H9 (cell line): ENCODE measurements around the gene IGSF9. TPM values are rescaled to one million over a fixed set of nuclear protein-coding genes. Genes with fewer than 3 reads are reported as not detected.

ENCODE experiments used
- DNase-seq: peaks from one replicate; pipeline ENCODE4 v3.0.0-alpha.2; 2017
- H2AFZ ChIP-seq: one replicate; pipeline ENCODE4 v1.6.1; 2013; ENCODE audit warnings: mild to moderate bottlenecking, low read length, control low read depth, moderate library complexity
- H2AK5ac ChIP-seq: 2 replicates; pipeline ENCODE4 v1.6.1; 2013; ENCODE audit warnings: low read length, control low read depth, mixed read lengths; ENCODE audit not compliant: insufficient read length
- H2BK120ac ChIP-seq: one replicate; pipeline ENCODE4 v1.6.1; 2013; ENCODE audit warnings: low read depth, mild to moderate bottlenecking, low read length, control low read depth, inconsistent platforms; ENCODE audit not compliant: poor library complexity, severe bottlenecking
- H2BK12ac ChIP-seq: 2 replicates; pipeline ENCODE4 v1.6.1; 2013; ENCODE audit warnings: low read length, control low read depth, mixed read lengths, low read depth; ENCODE audit not compliant: insufficient read length
- H2BK15ac ChIP-seq: 2 replicates; pipeline ENCODE4 v1.6.1; 2013; ENCODE audit warnings: low read depth, low read length, control low read depth
- H2BK20ac ChIP-seq: one replicate; pipeline ENCODE4 v1.6.1; 2013; ENCODE audit warnings: low read depth, mild to moderate bottlenecking, low read length, control low read depth, inconsistent platforms; ENCODE audit not compliant: poor library complexity, severe bottlenecking
- H2BK5ac ChIP-seq: 2 replicates; pipeline ENCODE4 v1.6.1; 2013; ENCODE audit warnings: low read length, control low read depth, mixed read lengths; ENCODE audit not compliant: insufficient read length
- H3K14ac ChIP-seq: 2 replicates; pipeline ENCODE4 v1.6.1; 2013; ENCODE audit warnings: low read length, control low read depth; ENCODE audit not compliant: insufficient read depth
- H3K18ac ChIP-seq: 2 replicates; pipeline ENCODE4 v1.6.1; 2013; ENCODE audit warnings: low read depth, mild to moderate bottlenecking, mixed read lengths, low read length, control low read depth; ENCODE audit not compliant: insufficient read length
- H3K23ac ChIP-seq: 2 replicates; pipeline ENCODE4 v1.6.1; 2013; ENCODE audit warnings: low read length, control low read depth, mixed read lengths, low read depth; ENCODE audit not compliant: insufficient read length
- H3K23me2 ChIP-seq: 2 replicates; pipeline ENCODE4 v1.6.1; 2013; ENCODE audit warnings: low read depth, mild to moderate bottlenecking, mixed read lengths, low read length, control low read depth; ENCODE audit not compliant: insufficient read length, poor library complexity, severe bottlenecking
- H3K27ac ChIP-seq: 2 replicates; pipeline ENCODE4 v1.5.1; 2013; ENCODE audit warnings: low read length, control low read depth, mixed read lengths, low read depth; ENCODE audit not compliant: insufficient read length
- H3K27me3 ChIP-seq: 2 replicates; pipeline ENCODE4 v1.6.1; 2013; ENCODE audit warnings: low read length, control low read depth, inconsistent platforms; ENCODE audit not compliant: insufficient read depth
- H3K4ac ChIP-seq: 2 replicates; pipeline ENCODE4 v1.6.1; 2013; ENCODE audit warnings: low read depth, mild to moderate bottlenecking, control low read depth, inconsistent platforms, low read length, moderate library complexity
- H3K4me1 ChIP-seq: 2 replicates; pipeline ENCODE4 v1.6.1; 2013; ENCODE audit warnings: low read length, control low read depth, inconsistent platforms; ENCODE audit not compliant: insufficient read depth
- H3K4me2 ChIP-seq: 2 replicates; pipeline ENCODE4 v1.6.1; 2013; ENCODE audit warnings: low read length, control low read depth, mixed read lengths; ENCODE audit not compliant: insufficient read length, insufficient read depth
- H3K56ac ChIP-seq: 2 replicates; pipeline ENCODE4 v1.6.1; 2013; ENCODE audit warnings: low read depth, mild to moderate bottlenecking, mixed read lengths, low read length, control low read depth; ENCODE audit not compliant: insufficient read length
- H3K79me1 ChIP-seq: 2 replicates; pipeline ENCODE4 v1.6.1; 2013; ENCODE audit warnings: low read depth, mild to moderate bottlenecking, moderate library complexity, low read length, control low read depth, inconsistent platforms; ENCODE audit not compliant: insufficient read depth, poor library complexity, severe bottlenecking
- H3K79me2 ChIP-seq: 2 replicates; pipeline ENCODE4 v1.6.1; 2013; ENCODE audit warnings: low read length, control low read depth, inconsistent platforms; ENCODE audit not compliant: insufficient read depth
- H3K9ac ChIP-seq: 2 replicates; pipeline ENCODE4 v1.6.1; 2013; ENCODE audit warnings: low read length, control low read depth, mixed read lengths; ENCODE audit not compliant: insufficient read length; ENCODE audit errors: extremely low read depth
- H3K9me3 ChIP-seq: one replicate; pipeline ENCODE4 v1.6.1; 2013; ENCODE audit warnings: low read depth, low read length, inconsistent platforms; ENCODE audit not compliant: control insufficient read depth
- H3T11ph ChIP-seq: one replicate; pipeline ENCODE4 v1.6.1; 2013; ENCODE audit warnings: mild to moderate bottlenecking, low read length, control low read depth, inconsistent platforms
- H4K20me1 ChIP-seq: one replicate; pipeline ENCODE4 v1.6.1; 2013; ENCODE audit not compliant: control insufficient read depth, insufficient read length, insufficient read depth
- H4K5ac ChIP-seq: 2 replicates; pipeline ENCODE4 v1.6.1; 2013; ENCODE audit warnings: low read depth, mild to moderate bottlenecking, mixed read lengths, low read length, control low read depth; ENCODE audit not compliant: insufficient read length
- H4K8ac ChIP-seq: replicated peaks from 2 replicates; pipeline ENCODE4 v1.6.1; 2013; ENCODE audit warnings: low read length, control low read depth, mixed read lengths, low read depth; ENCODE audit not compliant: insufficient read length
- H4K91ac ChIP-seq: 2 replicates; pipeline ENCODE4 v1.6.1; 2013; ENCODE audit warnings: low read depth, mild to moderate bottlenecking, moderate library complexity, mixed read lengths, low read length, control low read depth; ENCODE audit not compliant: insufficient read length
- H3K27ac Mint-ChIP-seq, 3 experiments: 2 replicates in 2 of 3; 3 replicates in 1 of 3; pipeline ENCODE4 v1.8.0; 2020 to 2021; ENCODE audit warnings: mixed read lengths in 3 of 3, mild to moderate bottlenecking in 1 of 3, moderate library complexity in 1 of 3
- H3K27me3 Mint-ChIP-seq: 2 replicates; pipeline ENCODE4 v1.8.0; 2021; ENCODE audit warnings: low read depth, mild to moderate bottlenecking, moderate library complexity, mixed read lengths
- H3K36me3 Mint-ChIP-seq, 3 experiments: 2 replicates in 2 of 3; 3 replicates in 1 of 3; pipeline ENCODE4 v1.8.0; 2020 to 2021; ENCODE audit warnings: low read depth in 3 of 3, mixed read lengths in 3 of 3; ENCODE audit not compliant: insufficient read depth in 1 of 3
- H3K4me1 Mint-ChIP-seq, 2 experiments: 2 replicates each; pipeline ENCODE4 v1.8.0; 2020; ENCODE audit warnings: mixed read lengths in 2 of 2
- H3K4me3 Mint-ChIP-seq, 2 experiments: 2 replicates in 1 of 2; 3 replicates in 1 of 2; pipeline ENCODE4 v1.8.0; 2020 to 2021; ENCODE audit warnings: mild to moderate bottlenecking in 2 of 2, mixed read lengths in 2 of 2, moderate library complexity in 1 of 2
- H3K9me3 Mint-ChIP-seq, 2 experiments: 2 replicates in 1 of 2; 3 replicates in 1 of 2; pipeline ENCODE4 v1.8.0; 2020; ENCODE audit warnings: mild to moderate bottlenecking in 2 of 2, mixed read lengths in 2 of 2, moderate library complexity in 1 of 2
- CTCF ChIP-seq: fragments of 200-600 bp; sonication (generic); conservative IDR thresholded peaks from 3 replicates; pipeline ENCODE4 v1.8.0; 2021; ENCODE audit warnings: antibody characterized with exemption, mild to moderate bottlenecking
- WGBS: extraction: QIAGEN DNeasy Blood & Tissue Kit; methylation state at CpG from one replicate; pipeline ENCODE4 v1.1.7; 2013; ENCODE audit warnings: missing lambda C conversion rate, low lambda C conversion rate, mixed read lengths; ENCODE audit not compliant: insufficient read length; ENCODE audit errors: extremely low coverage; 5-methylcytosine and 5-hydroxymethylcytosine counted together
- total RNA-seq: library from RNA; stranded (reverse); gene quantifications from 2 replicates; pipeline ENCODE4 v1.2.1, GENCODE V29; 2021

The IGSF9 gene
- total RNA-seq, 1 experiment from 2014 or later: 11.3 TPM

- no peak overlapping the region for H3T11ph ChIP-seq
- H4K91ac ChIP-seq: no peak overlapping the region
- no peak overlapping the region for H3K14ac ChIP-seq
- TF ChIP-seq CTCF: no peak
- H2BK120ac ChIP-seq: no peak overlapping the region
- Mint-ChIP-seq H3K4me3 (no peak overlapping the region), H3K9me3 (no peaks in the 10 kb centered on the region), H3K36me3 (no peaks in the 10 kb centered on the region), H3K27ac (no peak overlapping the region), H3K4me1 (no peaks in the 10 kb centered on the region), H3K27me3 (peaks cover 3% of the 10 kb centered on the region)
- WGBS: no CpG with 5 or more reads among the region's 4 CpGs
- no peak overlapping the region for H3K18ac ChIP-seq
- no peak overlapping the region for H3K9ac ChIP-seq
- H2BK5ac ChIP-seq: no peak overlapping the region
- no peak overlapping the region for H3K4me2 ChIP-seq
- H3K56ac ChIP-seq: no peak overlapping the region
- H2AFZ ChIP-seq: no peak overlapping the region
- no peaks in the 10 kb centered on the region for H3K79me2 ChIP-seq
- no peak overlapping the region for H3K27ac ChIP-seq
- DNase-seq: no peak
- no peaks in the 10 kb centered on the region for H3K4me1 ChIP-seq
- H3K23me2 ChIP-seq: no peaks in the 10 kb centered on the region
- H4K8ac ChIP-seq: no peak overlapping the region
- H2AK5ac ChIP-seq: no peak overlapping the region
- no peaks in the 10 kb centered on the region for H4K20me1 ChIP-seq
- no peak overlapping the region for H2BK15ac ChIP-seq
- H3K23ac ChIP-seq: no peak overlapping the region
- H2BK12ac ChIP-seq: no peak overlapping the region
- H4K5ac ChIP-seq: no peak overlapping the region
- H3K27me3 ChIP-seq: no peaks in the 10 kb centered on the region
- H3K79me1 ChIP-seq: no peaks in the 10 kb centered on the region
- H3K4ac ChIP-seq: no peak overlapping the region
- H3K9me3 ChIP-seq: no peaks in the 10 kb centered on the region
- H2BK20ac ChIP-seq: no peak overlapping the region
Measured at GRCh38 chr1:159879977-159880376, 65.4 kb downstream of the IGSF9 start.
